NB4 (cell line): ENCODE measurements around the gene EZH2.

Source experiments
- DNase-seq: peaks from one replicate; pipeline ENCODE4 v3.0.0; 2010; ENCODE audit warnings: low read depth
- H3K4me3 ChIP-seq: one replicate; pipeline ENCODE4 v1.5.1; 2011; ENCODE audit warnings: mild to moderate bottlenecking, low read depth, low read length, moderate library complexity
- CTCF ChIP-seq: IDR thresholded peaks from one replicate; pipeline ENCODE4 v1.5.1; 2012; ENCODE audit warnings: low read depth, low read length
- MYC ChIP-seq: IDR thresholded peaks from 2 replicates; pipeline ENCODE4 v1.6.1; 2011; ENCODE audit warnings: low read depth, low read length
- POLR2A ChIP-seq: IDR thresholded peaks from 2 replicates; pipeline ENCODE4 v1.6.1; 2011; ENCODE audit warnings: mild to moderate bottlenecking; ENCODE audit not compliant: insufficient read length; ENCODE audit errors: extremely low read depth
- TF ChIP-seq, protein P1 (sequence below): IDR thresholded peaks from 2 replicates; pipeline ENCODE4 v1.6.1; 2011; ENCODE audit warnings: low read depth, low read length

Gene EZH2

GRCh38 chr7:148877517-148877916, 6.6 kb downstream of the EZH2 start:
- H3K4me3 ChIP-seq = no peak overlapping the region
- no peak for DNase-seq
- TF ChIP-seq MYC (no peak), CTCF (no peak), POLR2A (no peak)
- TF ChIP-seq, protein P1, sequence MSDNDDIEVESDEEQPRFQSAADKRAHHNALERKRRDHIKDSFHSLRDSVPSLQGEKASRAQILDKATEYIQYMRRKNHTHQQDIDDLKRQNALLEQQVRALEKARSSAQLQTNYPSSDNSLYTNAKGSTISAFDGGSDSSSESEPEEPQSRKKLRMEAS = no peak

DNA sequence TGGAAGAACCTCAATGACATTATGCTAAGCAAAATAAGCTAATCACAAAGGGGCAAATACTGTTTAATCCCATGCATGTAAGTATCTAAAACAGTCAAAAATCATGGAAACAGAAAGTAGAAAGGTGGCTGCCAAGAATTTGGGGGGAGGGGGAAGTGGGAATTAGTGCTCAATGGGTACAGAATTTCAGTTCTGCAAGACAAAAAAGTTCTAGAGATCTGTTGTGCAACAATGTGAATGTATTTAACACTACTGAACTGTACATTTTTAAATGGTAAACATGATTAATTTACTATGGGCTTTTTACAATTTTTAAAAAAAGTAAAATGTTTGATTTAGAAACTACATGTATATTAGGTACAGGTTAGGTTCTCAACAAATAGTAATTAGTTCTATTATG, 11.9 kb downstream of the EZH2 start:
- TF ChIP-seq CTCF (no peak), POLR2A (no peak), MYC (no peak)
- TF ChIP-seq, protein P1 = no peak
- DNase-seq = no peak
- no peak overlapping the region for H3K4me3 ChIP-seq

GRCh38 chr7:148871551-148871950, 12.5 kb downstream of the EZH2 start:
- H3K4me3 ChIP-seq = no peak overlapping the region
- TF ChIP-seq CTCF = no peak
- TF ChIP-seq MYC = no peak
- TF ChIP-seq, protein P1 = no peak
- TF ChIP-seq POLR2A = no peak
- no peak for DNase-seq

GRCh38 chr7:148871030-148871429, 13.1 kb downstream of the EZH2 start:
- DNase-seq = no peak
- no peak for TF ChIP-seq MYC
- no peak for TF ChIP-seq CTCF
- no peak for TF ChIP-seq POLR2A
- TF ChIP-seq, protein P1 = no peak
- no peak overlapping the region for H3K4me3 ChIP-seq

- no peak for TF ChIP-seq MYC
- no peak for TF ChIP-seq POLR2A
- TF ChIP-seq CTCF = no peak
- TF ChIP-seq, protein P1 = no peak
- H3K4me3 ChIP-seq = no peak overlapping the region
Observed at GRCh38 chr7:148868378-148868674, 15.8 kb downstream of the EZH2 start.

GRCh38 chr7:148867596-148868377, 16.3 kb downstream of the EZH2 start:
- no peak overlapping the region for H3K4me3 ChIP-seq
- no peak for DNase-seq
- TF ChIP-seq, protein P1 = no peak
- TF ChIP-seq MYC = no peak
- no peak for TF ChIP-seq CTCF
- TF ChIP-seq POLR2A = no peak

More at GRCh38 chr7:148868378-148868674, 15.8 kb downstream of the EZH2 start:
- DNase-seq = no peak
